OCI-LY3 (cell line): Measurements from ENCODE around the gene PLPPR4.

Experiments used
- H2AFZ ChIP-seq: fragments of 200-600, 300-600 bp; shearing (Covaris generic); 2 replicates; pipeline ENCODE4 v1.6.0; 2014; ENCODE audit warnings: antibody characterized with exemption, low read depth, low read length
- H3K27ac ChIP-seq: fragments of 200-600, 300-600 bp; sonication (generic); 2 replicates; pipeline ENCODE4 v1.5.1; 2014; ENCODE audit warnings: mild to moderate bottlenecking, low read length, moderate library complexity, mixed read lengths
- H3K27me3 ChIP-seq: fragments of 200-600, 300-600 bp; sonication (generic); 2 replicates; pipeline ENCODE4 v1.6.1; 2014; ENCODE audit warnings: low read depth, low read length, mixed read lengths
- H3K36me3 ChIP-seq: fragments of 200-600, 300-600 bp; sonication (generic); replicated peaks from 2 replicates; pipeline ENCODE3; 2014; ENCODE audit warnings: low read depth, low read length, mixed read lengths
- H3K4me1 ChIP-seq: fragments of 300-600, 200-600 bp; sonication (generic); 2 replicates; pipeline ENCODE4 v1.6.1; 2014; ENCODE audit warnings: low read length, mixed read lengths
- H3K4me2 ChIP-seq: fragments of 200-600, 300-600 bp; sonication (generic); 2 replicates; pipeline ENCODE4 v1.6.1; 2014; ENCODE audit warnings: low read length, mixed read lengths
- H3K4me3 ChIP-seq: fragments of 300-600, 200-600 bp; sonication (generic); 2 replicates; pipeline ENCODE4 v1.5.1; 2014; ENCODE audit warnings: antibody characterized with exemption, mild to moderate bottlenecking, low read length, moderate library complexity
- H3K79me2 ChIP-seq: fragments of 300-600, 200-600 bp; shearing (Covaris generic); 2 replicates; pipeline ENCODE4 v1.6.1; 2014; ENCODE audit warnings: mild to moderate bottlenecking, low read length, mixed read lengths
- H3K9ac ChIP-seq: fragments of 300-600, 200-600 bp; shearing (Covaris generic); 2 replicates; pipeline ENCODE4 v1.6.0; 2014; ENCODE audit warnings: mild to moderate bottlenecking, low read length, moderate library complexity
- H3K9me3 ChIP-seq: fragments of 200-600, 300-600 bp; shearing (Covaris generic); 2 replicates; pipeline ENCODE4 v1.6.1; 2014; ENCODE audit warnings: low read length, mixed read lengths; ENCODE audit not compliant: insufficient read depth
- H4K20me1 ChIP-seq: fragments of 200-600, 300-600 bp; sonication (generic); 2 replicates; pipeline ENCODE4 v1.6.1; 2016; ENCODE audit warnings: low read length, mixed read lengths; ENCODE audit not compliant: insufficient read depth
- EZH2phosphoT487 ChIP-seq: fragments of 200-600 bp; shearing (Covaris generic); IDR thresholded peaks from 2 replicates; pipeline ENCODE4 v1.6.1; 2018; ENCODE audit warnings: antibody characterized with exemption, mixed run types, low read depth
- TF ChIP-seq, protein P1 (sequence below): fragments of 200-600, 300-600 bp; sonication (generic); IDR thresholded peaks from 2 replicates; pipeline ENCODE4 v1.5.1; 2014; ENCODE audit warnings: antibody characterized with exemption, low read length, low read depth

The PLPPR4 gene

DNA sequence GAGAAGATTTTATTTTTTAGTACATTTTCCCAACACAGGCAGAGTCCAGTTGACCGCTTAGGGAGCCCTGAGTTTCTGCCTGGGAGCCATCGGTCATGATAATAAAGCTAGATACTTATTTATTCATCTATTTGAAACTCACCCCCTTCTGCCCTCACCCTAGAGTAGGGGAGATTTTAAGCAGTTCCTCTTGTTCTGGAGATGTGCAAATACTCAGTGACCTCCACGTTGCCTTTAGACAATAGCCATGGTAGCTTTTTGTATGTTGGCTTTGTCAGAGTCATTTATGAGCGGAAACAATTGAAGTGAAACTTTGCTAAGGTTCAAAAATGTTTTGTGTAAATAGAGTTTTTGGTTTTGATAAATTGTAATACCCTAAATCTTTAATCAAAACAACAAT, 45.7 kb upstream of the PLPPR4 start:
- Histone ChIP-seq H3K36me3 (peaks cover 4% of the 10 kb centered on the region), H3K9me3 (peaks cover 10% of the 10 kb centered on the region; the same call in 1 of the 2 replicates), H3K4me1 (peaks cover 14% of the 10 kb centered on the region), H3K4me3 (no peak overlapping the region), H3K4me2 (peak overlapping the region; percentile 30; the same call in 1 of the 2 replicates), H2AFZ (no peak overlapping the region), H3K27me3 (peaks cover 13% of the 10 kb centered on the region; the same call in 1 of the 2 replicates), H4K20me1 (no peaks in the 10 kb centered on the region), H3K27ac (peak overlapping the region; percentile 35), H3K79me2 (no peaks in the 10 kb centered on the region), H3K9ac (no peak overlapping the region)
- TF ChIP-seq, protein P1, sequence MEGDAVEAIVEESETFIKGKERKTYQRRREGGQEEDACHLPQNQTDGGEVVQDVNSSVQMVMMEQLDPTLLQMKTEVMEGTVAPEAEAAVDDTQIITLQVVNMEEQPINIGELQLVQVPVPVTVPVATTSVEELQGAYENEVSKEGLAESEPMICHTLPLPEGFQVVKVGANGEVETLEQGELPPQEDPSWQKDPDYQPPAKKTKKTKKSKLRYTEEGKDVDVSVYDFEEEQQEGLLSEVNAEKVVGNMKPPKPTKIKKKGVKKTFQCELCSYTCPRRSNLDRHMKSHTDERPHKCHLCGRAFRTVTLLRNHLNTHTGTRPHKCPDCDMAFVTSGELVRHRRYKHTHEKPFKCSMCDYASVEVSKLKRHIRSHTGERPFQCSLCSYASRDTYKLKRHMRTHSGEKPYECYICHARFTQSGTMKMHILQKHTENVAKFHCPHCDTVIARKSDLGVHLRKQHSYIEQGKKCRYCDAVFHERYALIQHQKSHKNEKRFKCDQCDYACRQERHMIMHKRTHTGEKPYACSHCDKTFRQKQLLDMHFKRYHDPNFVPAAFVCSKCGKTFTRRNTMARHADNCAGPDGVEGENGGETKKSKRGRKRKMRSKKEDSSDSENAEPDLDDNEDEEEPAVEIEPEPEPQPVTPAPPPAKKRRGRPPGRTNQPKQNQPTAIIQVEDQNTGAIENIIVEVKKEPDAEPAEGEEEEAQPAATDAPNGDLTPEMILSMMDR, result no peak
- TF ChIP-seq EZH2phosphoT487, result no peak

DNA sequence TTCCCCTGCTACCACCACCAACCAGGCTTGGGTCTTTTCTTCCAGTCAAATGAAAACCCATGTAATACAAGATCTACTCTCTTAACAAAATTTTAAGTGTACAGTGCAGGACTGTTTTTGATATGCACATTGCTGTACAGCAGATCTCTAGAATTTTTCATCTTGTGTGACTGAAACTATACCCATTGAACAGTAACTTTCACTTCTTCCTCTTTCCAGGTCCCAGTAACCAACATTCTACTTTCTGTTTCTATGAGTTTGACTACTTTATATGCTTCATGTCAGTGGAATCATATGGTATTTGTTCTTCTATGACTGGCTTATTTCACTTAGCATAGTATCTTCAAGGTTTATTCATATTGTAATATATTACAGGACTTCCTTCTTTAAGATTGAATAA, 45.3 kb upstream of the PLPPR4 start:
- TF ChIP-seq, protein P1, result no peak
- TF ChIP-seq EZH2phosphoT487, result no peak
- H4K20me1 ChIP-seq, result no peaks in the 10 kb centered on the region
- H3K9ac ChIP-seq, result no peak overlapping the region
- peak overlapping the region; percentile 35 for H3K27ac ChIP-seq
- H3K79me2 ChIP-seq, result no peaks in the 10 kb centered on the region
- H2AFZ ChIP-seq, result no peak overlapping the region
- H3K4me3 ChIP-seq, result no peak overlapping the region
- peak overlapping the region; percentile 30; the same call in 1 of the 2 replicates for H3K4me2 ChIP-seq
- H3K27me3 ChIP-seq, result peaks cover 17% of the 10 kb centered on the region; the same call in 1 of the 2 replicates
- peaks cover 10% of the 10 kb centered on the region; the same call in 1 of the 2 replicates for H3K9me3 ChIP-seq
- peaks cover 14% of the 10 kb centered on the region for H3K4me1 ChIP-seq
- peaks cover 4% of the 10 kb centered on the region for H3K36me3 ChIP-seq

DNA sequence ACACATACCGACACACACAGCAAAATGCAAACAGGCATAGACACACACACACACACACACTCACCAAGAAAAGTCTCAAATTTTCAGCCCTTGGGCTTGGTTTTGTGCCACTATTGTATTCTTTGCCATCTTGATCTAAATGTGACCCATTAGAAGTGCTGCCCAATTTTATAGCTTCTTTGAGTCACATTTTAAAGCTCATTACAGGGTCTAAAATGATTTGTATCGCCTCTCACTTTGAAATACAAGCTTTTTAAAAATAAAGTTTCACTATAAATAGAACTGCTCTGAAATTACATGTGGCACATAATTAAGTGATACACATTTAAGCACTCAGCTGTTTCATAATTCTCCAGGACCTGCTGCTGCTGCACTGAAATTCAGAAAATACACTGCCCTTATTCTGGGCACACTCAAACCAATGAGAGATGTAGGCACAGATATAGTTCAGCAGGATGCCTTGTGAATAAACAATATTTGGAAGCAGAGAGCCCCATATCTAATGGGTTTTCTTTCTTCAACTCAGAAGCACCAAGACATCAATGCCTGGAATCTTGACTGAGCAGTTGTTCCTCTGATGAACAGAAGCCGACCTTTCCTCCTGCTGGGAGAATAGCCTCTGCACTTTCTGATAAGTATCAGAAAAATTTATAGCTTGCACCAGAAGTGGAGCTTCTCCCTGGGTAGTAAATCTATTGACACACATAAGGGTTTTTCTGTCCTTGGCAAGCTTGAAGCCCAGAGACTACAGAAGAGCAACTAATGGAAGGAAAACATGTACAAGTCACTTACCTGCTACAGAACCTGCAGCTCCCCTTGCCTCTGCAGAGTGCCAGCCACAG, 37.0 kb upstream of the PLPPR4 start:
- TF ChIP-seq, protein P1, result no peak
- no peak for TF ChIP-seq EZH2phosphoT487
- Histone ChIP-seq H3K9me3 (no peaks in the 10 kb centered on the region), H3K4me1 (peaks cover 23% of the 10 kb centered on the region), H3K79me2 (no peaks in the 10 kb centered on the region), H2AFZ (no peak overlapping the region), H3K36me3 (no peaks in the 10 kb centered on the region), H3K9ac (no peak overlapping the region), H3K4me2 (peak overlapping the region; percentile 50; the same call in 1 of the 2 replicates), H4K20me1 (no peaks in the 10 kb centered on the region), H3K27me3 (peaks cover 36% of the 10 kb centered on the region), H3K4me3 (no peak overlapping the region), H3K27ac (no peak overlapping the region)

DNA sequence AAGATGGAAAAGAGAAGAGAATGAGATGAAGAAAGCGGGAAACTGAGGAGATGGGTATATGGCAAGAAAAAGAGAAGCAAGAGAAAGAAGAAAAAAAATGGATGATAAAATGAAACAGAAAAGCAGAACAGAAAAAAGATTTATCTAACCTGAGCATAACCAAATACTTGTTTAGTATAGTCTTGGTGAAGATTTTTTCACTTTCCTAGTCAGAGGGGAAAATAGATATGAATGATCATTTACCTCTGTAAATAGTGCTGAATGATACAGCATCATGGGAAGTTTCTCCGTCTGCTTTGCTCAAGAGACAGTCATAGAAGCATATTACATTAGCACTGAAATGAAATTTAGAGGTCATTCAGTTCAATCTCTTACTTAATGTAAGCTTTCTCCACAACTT, 36.1 kb upstream of the PLPPR4 start:
- no peak for TF ChIP-seq EZH2phosphoT487
- TF ChIP-seq, protein P1, result no peak
- Histone ChIP-seq H2AFZ (no peak overlapping the region), H3K27ac (no peak overlapping the region), H3K4me3 (0 out of 2 replicates have a peak overlapping the region, but pooled peaks have one; percentile 14), H3K4me2 (peak overlapping the region; percentile 50), H3K36me3 (no peaks in the 10 kb centered on the region), H3K9ac (no peak overlapping the region), H3K27me3 (peaks cover 30% of the 10 kb centered on the region), H3K4me1 (peaks cover 25% of the 10 kb centered on the region), H3K9me3 (no peaks in the 10 kb centered on the region), H3K79me2 (no peaks in the 10 kb centered on the region), H4K20me1 (no peaks in the 10 kb centered on the region)
